Measurements from ENCODE around the gene MYL3.

MYL3 gene

GRCh38 chr3:46865031-46865507, 1.8 kb upstream of the MYL3 start:
- no peak for DNase-seq (ENCODE audit: low spot score)

GRCh38 chr3:46864061-46864881, 1.0 kb upstream of the MYL3 start:
- no peak for DNase-seq (ENCODE audit: low spot score)

- DNase-seq (ENCODE audit: low spot score) = no peak
These were observed 747 bp downstream of the MYL3 start for GRCh38 chr3:46862369-46863025.

GRCh38 chr3:46861605-46862368, 1.5 kb downstream of the MYL3 start:
- no peak for DNase-seq (ENCODE audit: low spot score)

GRCh38 chr3:46860810-46861604, 2.2 kb downstream of the MYL3 start:
- DNase-seq (ENCODE audit: low spot score) = no peak

- peak; percentile 32 for DNase-seq (ENCODE audit: low spot score)
These were observed 3.0 kb downstream of the MYL3 start for GRCh38 chr3:46860017-46860809.

GRCh38 chr3:46859001-46859710, 4.1 kb downstream of the MYL3 start:
- DNase-seq (ENCODE audit: low spot score) = no peak

GRCh38 chr3:46858456-46858855, 4.8 kb downstream of the MYL3 start:
- no peak for DNase-seq (ENCODE audit: low spot score)

GRCh38 chr3:46857485-46858341, 5.5 kb downstream of the MYL3 start:
- no peak for DNase-seq (ENCODE audit: low spot score)

GRCh38 chr3:46856576-46857471, 6.4 kb downstream of the MYL3 start:
- DNase-seq (ENCODE audit: low spot score) = no peak

GRCh38 chr3:46854555-46854991, 8.7 kb downstream of the MYL3 start:
- DNase-seq (ENCODE audit: low spot score) = no peak

- DNase-seq (ENCODE audit: low spot score) = no peak
These were observed 9.5 kb downstream of the MYL3 start for GRCh38 chr3:46853441-46854415.

GRCh38 chr3:46852839-46853355, 10.3 kb downstream of the MYL3 start:
- DNase-seq (ENCODE audit: low spot score) = no peak

- no peak for DNase-seq (ENCODE audit: low spot score)
These were observed 10.9 kb downstream of the MYL3 start for GRCh38 chr3:46852334-46852720.

GRCh38 chr3:46851364-46852333, 11.6 kb downstream of the MYL3 start:
- no peak for DNase-seq (ENCODE audit: low spot score)

GRCh38 chr3:46850468-46850779, 12.8 kb downstream of the MYL3 start:
- no peak for DNase-seq (ENCODE audit: low spot score)
